ENCODE measurements around the gene SLC2A4RG. TPM values are rescaled to one million over a fixed set of nuclear protein-coding genes. Genes with fewer than 3 reads are reported as not detected.

SLC2A4RG gene
- total RNA-seq, 2 experiments from 2014 or later: 38.5 to 39.8 TPM

- Mint-ChIP-seq H3K27ac (no peak overlapping the region), H3K36me3 (ENCODE audit: low read depth) (no peaks in the 10 kb centered on the region), H3K27me3 (no peaks in the 10 kb centered on the region), H3K4me3 (no peak overlapping the region), H3K9me3 (no peaks in the 10 kb centered on the region), H3K4me1 (ENCODE audit: low read depth) (peaks cover 29% of the 10 kb centered on the region)
- ChIA-PET POLR2A (interaction anchor here (1.4 kb wide), 1 partner anchor 11 kb away, joined by 4 read pairs; no protein-coding TSS in a partner anchor), CTCF (interaction anchor here (1.5 kb wide), 1 partner anchor 45 kb away, joined by 5 read pairs; the partner anchor contains the start of genes ARFRP1 and ZGPAT)
- TF ChIP-seq, protein P1, sequence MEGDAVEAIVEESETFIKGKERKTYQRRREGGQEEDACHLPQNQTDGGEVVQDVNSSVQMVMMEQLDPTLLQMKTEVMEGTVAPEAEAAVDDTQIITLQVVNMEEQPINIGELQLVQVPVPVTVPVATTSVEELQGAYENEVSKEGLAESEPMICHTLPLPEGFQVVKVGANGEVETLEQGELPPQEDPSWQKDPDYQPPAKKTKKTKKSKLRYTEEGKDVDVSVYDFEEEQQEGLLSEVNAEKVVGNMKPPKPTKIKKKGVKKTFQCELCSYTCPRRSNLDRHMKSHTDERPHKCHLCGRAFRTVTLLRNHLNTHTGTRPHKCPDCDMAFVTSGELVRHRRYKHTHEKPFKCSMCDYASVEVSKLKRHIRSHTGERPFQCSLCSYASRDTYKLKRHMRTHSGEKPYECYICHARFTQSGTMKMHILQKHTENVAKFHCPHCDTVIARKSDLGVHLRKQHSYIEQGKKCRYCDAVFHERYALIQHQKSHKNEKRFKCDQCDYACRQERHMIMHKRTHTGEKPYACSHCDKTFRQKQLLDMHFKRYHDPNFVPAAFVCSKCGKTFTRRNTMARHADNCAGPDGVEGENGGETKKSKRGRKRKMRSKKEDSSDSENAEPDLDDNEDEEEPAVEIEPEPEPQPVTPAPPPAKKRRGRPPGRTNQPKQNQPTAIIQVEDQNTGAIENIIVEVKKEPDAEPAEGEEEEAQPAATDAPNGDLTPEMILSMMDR (IDR thresholded peaks at IDR 0.05): no peak
- ATAC-seq (no peak), DNase-seq (no peak)
- intact Hi-C loops (cut with micrococcal nuclease): no loop called here
Observed at GRCh38 chr20:63752411-63753101, 13.0 kb downstream of the SLC2A4RG start.

DNA sequence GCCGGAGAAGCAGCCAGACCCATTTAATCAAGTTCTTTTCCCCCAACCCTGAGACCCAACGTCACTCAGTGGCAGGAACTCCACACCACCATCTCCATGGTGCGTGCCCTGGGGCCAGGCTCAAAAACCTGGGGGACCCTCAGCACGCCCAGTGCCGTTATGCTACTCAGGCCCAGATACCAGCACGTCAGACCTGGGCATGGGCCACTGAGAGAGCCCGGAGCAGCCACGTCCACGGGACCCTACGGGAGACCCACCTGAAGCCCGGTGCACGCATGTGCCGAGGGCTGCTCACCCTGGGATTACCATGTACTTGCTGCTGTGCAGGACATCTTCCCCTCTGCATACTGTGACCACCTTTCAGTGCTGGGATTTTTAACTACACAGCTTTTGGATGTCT, 13.8 kb downstream of the SLC2A4RG start:
- Mint-ChIP-seq H3K27me3 (no peaks in the 10 kb centered on the region), H3K9me3 (no peaks in the 10 kb centered on the region), H3K27ac (no peak overlapping the region), H3K4me3 (no peak overlapping the region), H3K4me1 (ENCODE audit: low read depth) (peaks cover 29% of the 10 kb centered on the region), H3K36me3 (ENCODE audit: low read depth) (no peaks in the 10 kb centered on the region)
- TF ChIP-seq, protein P1 (IDR thresholded peaks at IDR 0.05): no peak
- DNase-seq: no peak
- intact Hi-C loops (cut with micrococcal nuclease): no loop called here
- ATAC-seq: no peak
- ChIA-PET POLR2A (interaction anchor here (1.7 kb wide), 1 partner anchor 15 kb away, joined by 4 read pairs; no protein-coding TSS in a partner anchor), CTCF (interaction anchor here (1.5 to 2.4 kb wide), 2 partner anchors 33 to 46 kb away, joined by 5 to 8 read pairs; partner anchors contain the start of genes ARFRP1 and ZGPAT)

- DNase-seq: no peak
- Mint-ChIP-seq H3K4me3 (no peak overlapping the region), H3K4me1 (ENCODE audit: low read depth) (peaks cover 26% of the 10 kb centered on the region), H3K27me3 (no peaks in the 10 kb centered on the region), H3K9me3 (no peaks in the 10 kb centered on the region), H3K27ac (no peak overlapping the region), H3K36me3 (ENCODE audit: low read depth) (no peaks in the 10 kb centered on the region)
- ChIA-PET POLR2A (interaction anchor here (1.7 kb wide), 1 partner anchor 15 kb away, joined by 4 read pairs; no protein-coding TSS in a partner anchor), CTCF (interaction anchor here (1.5 to 2.4 kb wide), 2 partner anchors 32 to 47 kb away, joined by 5 to 8 read pairs; partner anchors contain the start of genes ARFRP1 and ZGPAT)
- no peak for ATAC-seq
- intact Hi-C loops (cut with micrococcal nuclease): no loop called here
- TF ChIP-seq, protein P1 (IDR thresholded peaks at IDR 0.05): no peak
Observed at GRCh38 chr20:63754008-63754407, 14.4 kb downstream of the SLC2A4RG start.

DNA sequence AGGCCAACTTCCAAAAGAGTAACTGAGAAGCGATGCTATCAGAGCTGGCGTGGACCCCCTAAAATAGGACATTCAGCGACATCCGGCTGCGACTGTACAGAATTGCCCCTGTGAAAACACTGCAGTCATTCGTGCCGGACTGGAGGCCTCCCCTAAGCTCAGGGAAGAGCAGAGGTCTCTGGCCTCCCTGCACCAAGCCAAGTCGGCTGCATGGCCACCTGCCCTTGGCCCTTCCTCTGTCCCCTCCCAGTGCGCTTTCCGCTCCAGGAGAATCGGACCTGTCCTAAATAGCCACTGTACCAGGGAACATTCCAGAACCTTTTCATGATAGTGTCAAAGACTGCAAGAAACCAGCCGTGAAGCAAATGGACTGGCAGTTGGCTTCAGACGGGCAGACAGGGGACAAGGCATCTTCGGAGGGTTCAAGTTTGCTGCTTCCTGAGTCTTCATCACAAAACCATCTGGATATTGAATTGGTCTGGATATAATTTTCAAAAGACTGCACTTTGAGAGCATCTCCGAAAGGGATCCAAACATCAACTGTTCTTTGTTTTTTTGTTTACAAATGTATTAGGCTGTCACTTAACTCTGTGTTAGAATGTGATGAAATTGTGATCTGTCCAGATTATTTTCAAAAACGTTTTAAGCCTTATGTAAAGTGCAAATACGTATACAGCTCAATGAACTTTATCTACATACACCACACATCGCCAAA, 16.5 kb downstream of the SLC2A4RG start:
- ChIA-PET POLR2A (interaction anchor here (0.7 kb wide), 1 partner anchor 11 kb away, joined by 3 read pairs; no protein-coding TSS in a partner anchor), CTCF (interaction anchor here (1.4 to 2.4 kb wide), 3 partner anchors 12 to 30 kb away, joined by 3 to 8 read pairs (median 8); no protein-coding TSS in a partner anchor)
- Mint-ChIP-seq H3K27ac (no peak overlapping the region), H3K9me3 (no peaks in the 10 kb centered on the region), H3K27me3 (no peaks in the 10 kb centered on the region), H3K36me3 (ENCODE audit: low read depth) (no peaks in the 10 kb centered on the region), H3K4me3 (no peak overlapping the region), H3K4me1 (ENCODE audit: low read depth) (peaks cover 14% of the 10 kb centered on the region)
- intact Hi-C loops (cut with micrococcal nuclease): no loop called here
- TF ChIP-seq, protein P1 (IDR thresholded peaks at IDR 0.05): no peak
- DNase-seq (no peak), ATAC-seq (no peak)

Data from activated CD8-positive, alpha-beta T cell treated with anti-CD3 and anti-CD28 coated beads for 36 hours (primary cell).